Measurements from ENCODE around the gene RBP4.
"Not testable (repeated sequence)": the region's sequence is repeated elsewhere in the genome, so short reads cannot be mapped to it uniquely, and the experiment has no call there.

Gene RBP4

GRCh38 chr10:93565446-93565845, 35.6 kb downstream of the RBP4 start:
- DNase-seq = no peak

- no peak for DNase-seq
Measured at GRCh38 chr10:93560541-93560940, 40.5 kb downstream of the RBP4 start.

GRCh38 chr10:93559490-93559889, 41.5 kb downstream of the RBP4 start:
- no peak for DNase-seq

- DNase-seq = peak; percentile 34
Measured at GRCh38 chr10:93554760-93555432, 46.1 kb downstream of the RBP4 start.

- DNase-seq = no peak
Measured at GRCh38 chr10:93554316-93554663, 46.7 kb downstream of the RBP4 start.

- DNase-seq = no peak
Measured at GRCh38 chr10:93553482-93554315, 47.3 kb downstream of the RBP4 start.

GRCh38 chr10:93552780-93553179, 48.3 kb downstream of the RBP4 start:
- DNase-seq = no peak

- no peak for DNase-seq
Measured at GRCh38 chr10:93550606-93551005, 50.4 kb downstream of the RBP4 start.

- DNase-seq = no peak
Measured at GRCh38 chr10:93548376-93549071, 52.5 kb downstream of the RBP4 start.

GRCh38 chr10:93547522-93547921, 53.5 kb downstream of the RBP4 start:
- DNase-seq = no peak

- DNase-seq = not testable (repeated sequence)
Measured at GRCh38 chr10:93546995-93547394, 54.0 kb downstream of the RBP4 start.

GRCh38 chr10:93542358-93542791, 58.7 kb downstream of the RBP4 start:
- no peak for DNase-seq

All from CD4-positive, alpha-beta T cell treated with Interleukin-21 for 1 hour (primary cell).